Measurements from ENCODE around the gene MKNK1.

MKNK1 gene

DNA sequence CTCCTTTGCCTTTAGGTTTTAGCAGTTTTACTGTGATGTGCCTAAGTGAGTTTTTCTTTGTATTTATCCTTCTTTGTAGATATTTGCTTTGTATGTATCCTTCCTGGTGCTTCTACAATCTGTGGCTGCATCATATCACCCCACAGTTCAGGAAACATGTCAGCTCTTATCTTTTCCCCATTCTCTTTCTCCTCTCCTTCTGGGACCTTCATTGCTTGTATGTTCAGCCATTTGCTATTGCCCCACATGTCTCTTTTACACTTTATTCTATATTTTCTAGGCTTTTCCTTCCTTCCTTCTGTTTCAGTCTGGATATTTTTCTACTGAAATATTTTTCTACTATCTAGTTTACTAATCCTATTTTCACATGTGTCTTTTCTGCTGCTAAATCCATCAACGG, 67.5 kb downstream of the MKNK1 start:
- no peak for DNase-seq

DNA sequence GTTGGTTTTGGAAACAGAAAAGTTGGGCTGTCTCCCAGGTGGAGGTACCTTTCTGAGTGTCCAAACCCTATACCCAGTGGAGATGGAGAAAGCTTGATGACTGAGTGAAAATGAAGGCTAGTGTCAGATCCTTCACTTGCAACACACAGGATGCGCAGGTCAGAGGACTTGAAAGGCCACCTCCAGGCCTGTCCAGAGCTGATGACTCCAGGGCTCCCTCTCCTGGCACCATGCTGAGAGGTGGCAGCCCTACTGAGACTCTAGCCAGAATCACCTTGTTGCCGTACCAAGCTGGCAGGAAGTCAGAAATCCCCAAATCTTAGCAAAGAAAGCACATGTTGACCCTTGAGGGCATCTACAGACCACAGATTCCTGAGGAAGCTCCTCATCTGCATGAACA, 69.0 kb downstream of the MKNK1 start:
- DNase-seq: peak; percentile 45 to 51

- no peak for DNase-seq
Measured at GRCh38 chr1:46533179-46533864, 70.7 kb downstream of the MKNK1 start.

GRCh38 chr1:46532498-46533178, 71.4 kb downstream of the MKNK1 start:
- DNase-seq: peak in 1 of 2 experiments; percentile 28

- DNase-seq: no peak
Measured at GRCh38 chr1:46532095-46532494, 72.0 kb downstream of the MKNK1 start.

DNA sequence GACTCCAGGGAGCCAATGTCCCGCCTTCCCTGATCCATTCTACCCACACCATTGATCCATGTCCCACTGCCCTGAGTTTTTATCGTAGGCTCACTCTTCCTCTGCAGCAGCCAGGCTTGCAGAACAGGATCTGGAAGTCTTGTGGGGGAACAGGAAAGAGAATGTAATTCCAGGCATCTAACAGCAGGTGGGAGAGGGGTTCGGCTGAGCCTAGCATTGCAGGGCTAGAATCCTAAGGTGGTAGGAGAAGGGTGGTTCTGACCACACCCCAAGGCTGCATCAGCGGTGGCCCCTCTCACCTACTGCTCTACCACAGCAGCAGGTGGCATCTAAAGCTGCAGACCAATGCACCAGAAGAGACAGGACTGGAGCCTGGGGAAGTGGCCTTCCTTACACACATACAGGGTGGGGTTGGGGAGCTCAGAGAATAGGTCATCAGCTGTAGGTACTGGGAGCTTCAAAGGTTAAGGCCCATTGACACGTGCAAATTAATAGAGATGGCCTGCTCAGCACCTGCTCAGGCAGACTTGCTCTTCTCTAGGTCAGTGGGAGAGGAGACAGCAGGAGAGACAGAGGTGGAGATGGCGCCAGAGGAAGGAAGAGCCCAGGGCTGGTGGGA, 73.2 kb downstream of the MKNK1 start:
- no peak for DNase-seq

- DNase-seq: no peak
Measured at GRCh38 chr1:46530311-46530710, 73.8 kb downstream of the MKNK1 start.

DNA sequence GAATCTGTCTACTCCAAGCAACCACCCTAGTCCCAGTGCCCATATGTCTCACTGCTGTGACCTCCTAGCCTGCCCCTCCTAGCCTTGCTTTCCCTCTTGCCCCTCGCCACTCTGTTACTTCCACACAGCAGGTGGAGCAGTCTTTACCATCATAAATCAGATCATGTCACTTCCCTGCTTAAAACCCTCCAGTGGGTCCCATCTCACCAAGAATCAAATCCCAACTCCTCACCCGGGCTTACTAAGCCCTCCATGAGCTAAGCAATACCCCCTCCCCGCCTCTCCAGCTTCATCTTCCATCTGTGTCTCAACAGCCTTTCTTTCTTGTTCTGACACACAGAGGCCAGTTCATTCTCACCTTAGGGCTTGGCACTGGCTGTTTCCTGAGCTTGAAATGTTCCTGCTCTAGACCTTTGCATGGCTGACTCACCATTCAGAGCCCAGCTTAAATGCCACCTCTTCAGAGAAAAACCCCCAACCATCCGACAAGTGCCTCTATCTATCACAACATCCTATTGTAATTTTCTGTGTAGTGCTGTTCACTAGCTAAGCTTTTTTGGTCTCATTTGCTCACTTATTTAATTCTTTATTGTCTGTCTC, 74.9 kb downstream of the MKNK1 start:
- no peak for DNase-seq

DNA sequence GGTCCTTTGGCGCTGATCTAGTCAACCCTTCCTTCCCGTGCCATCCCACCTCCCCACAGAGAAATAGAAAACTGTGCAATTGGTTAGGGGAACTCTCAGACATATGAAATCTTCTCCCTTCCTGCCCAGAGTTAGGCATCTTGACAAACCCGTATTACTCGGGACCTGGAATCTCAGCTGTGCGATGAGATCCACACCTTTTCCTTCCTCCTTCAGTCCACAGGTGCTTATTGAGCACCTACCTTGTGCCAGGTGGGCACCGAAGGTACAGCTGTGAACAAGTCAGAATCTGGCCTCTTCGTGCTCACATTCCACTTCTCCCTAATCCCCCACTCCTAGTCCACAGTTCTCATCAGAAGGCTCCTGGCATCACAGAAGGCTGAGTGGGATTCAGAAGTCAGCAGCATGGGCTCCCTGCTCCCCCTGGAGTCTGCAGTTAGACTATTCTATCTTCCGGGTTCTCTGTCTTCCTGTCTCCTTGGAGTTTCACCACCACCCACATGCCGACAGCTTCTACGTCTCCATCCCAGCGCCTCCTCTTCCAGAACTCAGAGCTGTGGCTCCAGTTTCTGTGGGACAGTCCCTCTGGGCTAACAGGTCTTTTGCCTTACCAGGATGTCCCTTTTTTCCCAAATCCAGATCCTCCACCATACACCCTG, 75.6 kb downstream of the MKNK1 start:
- DNase-seq: no peak

DNA sequence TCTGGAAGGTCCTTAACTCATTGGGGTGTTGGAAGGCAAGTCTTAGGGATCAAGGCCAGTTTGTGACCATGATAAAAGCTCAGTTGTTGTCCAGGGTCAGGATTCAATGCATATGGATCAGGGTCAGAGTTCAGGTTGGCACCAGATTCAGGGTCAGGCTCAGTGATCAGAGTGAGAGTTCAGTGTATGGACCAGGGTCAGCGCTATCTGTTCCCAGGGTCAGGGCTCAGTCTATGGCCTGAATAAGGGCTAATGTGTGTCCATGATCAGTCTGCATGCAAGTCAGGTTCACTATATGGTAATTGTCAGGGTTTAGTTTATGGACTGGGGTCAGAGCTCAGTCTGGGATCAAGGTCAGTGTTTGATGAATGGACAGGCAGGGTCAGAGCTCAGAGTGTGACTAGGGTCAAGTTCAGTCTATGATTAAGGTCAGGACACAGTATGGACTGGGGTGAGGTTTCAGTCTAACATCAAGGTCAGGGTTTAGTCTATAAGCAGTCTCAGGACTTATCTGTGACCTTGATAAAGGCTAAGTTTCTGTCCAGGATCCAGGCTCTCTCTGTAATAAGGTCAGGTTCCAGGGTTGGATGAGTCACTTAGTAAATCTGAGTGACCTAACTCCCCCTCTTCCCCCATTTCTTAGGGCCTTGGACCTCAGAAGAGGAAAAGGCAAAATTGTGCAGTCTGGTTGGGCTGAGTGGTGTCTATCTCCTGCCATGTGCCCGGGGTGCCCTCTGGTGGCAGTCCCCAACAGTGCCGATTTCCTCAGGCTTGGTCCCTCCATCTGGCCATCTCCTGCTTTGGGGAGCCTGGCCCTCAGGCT, 76.4 kb downstream of the MKNK1 start:
- DNase-seq: peak; percentile 57 to 73

DNA sequence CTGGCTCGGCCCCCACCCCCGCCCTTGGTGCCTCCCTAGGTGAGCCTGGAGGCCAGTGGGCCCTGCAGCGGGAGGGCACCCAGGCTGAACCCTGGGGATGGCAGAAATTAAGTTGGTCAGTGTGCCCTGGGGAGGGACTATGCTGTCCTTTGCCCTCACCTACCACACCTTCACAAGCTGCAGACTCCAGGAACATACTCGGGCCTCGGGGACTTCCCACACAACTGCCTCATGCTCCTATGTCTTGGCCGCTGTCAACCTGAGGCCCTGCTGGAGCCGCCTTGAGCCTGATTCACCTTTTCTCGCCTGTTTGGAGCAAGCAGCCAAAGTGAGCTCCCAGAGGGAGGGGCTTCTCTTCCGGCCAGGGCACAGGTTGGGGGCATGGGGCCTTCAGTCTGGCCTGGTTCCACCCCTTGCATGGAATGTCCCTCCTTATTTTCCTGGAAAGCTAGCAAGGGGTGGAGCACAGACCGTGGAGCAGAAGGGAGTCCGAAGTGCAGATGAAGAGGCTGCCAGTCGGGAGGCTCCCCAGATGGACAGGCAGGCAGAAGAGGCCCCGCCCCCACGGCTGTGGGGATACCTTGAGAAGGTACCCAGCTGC, 77.3 kb downstream of the MKNK1 start:
- no peak for DNase-seq

DNA sequence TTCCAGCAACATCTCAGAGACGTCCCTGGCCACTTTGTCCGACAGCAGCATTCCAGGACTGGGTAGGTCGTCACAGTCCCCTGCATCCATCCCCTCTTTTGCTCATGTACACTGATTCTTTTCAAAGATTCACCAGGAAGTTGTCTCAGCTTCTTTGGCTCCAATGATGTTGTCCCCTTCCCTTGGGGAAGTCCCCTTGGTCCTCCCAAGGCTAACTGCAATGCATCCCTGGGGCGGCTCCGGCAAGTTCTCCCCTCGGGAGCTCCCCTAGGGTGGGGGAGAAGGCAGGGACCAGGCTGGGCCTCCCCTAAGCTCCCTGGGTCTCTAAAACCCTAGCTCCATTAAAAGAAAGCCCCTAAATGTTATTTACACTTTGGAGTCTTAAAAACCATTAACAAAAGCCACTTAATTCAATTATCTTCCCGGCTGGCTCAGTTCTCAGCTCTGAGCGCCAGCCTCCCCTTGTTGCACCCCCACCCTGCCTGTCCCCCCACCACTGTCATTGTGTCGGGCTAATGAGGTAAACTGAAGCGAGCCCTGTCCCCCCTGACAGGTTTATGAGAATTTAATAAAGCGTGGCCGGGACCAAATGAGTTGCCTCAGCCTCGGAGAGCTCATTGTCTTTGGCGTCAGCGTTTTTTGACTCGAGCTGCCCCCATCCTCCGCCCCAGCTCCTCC, 77.9 kb downstream of the MKNK1 start:
- DNase-seq: no peak

DNA sequence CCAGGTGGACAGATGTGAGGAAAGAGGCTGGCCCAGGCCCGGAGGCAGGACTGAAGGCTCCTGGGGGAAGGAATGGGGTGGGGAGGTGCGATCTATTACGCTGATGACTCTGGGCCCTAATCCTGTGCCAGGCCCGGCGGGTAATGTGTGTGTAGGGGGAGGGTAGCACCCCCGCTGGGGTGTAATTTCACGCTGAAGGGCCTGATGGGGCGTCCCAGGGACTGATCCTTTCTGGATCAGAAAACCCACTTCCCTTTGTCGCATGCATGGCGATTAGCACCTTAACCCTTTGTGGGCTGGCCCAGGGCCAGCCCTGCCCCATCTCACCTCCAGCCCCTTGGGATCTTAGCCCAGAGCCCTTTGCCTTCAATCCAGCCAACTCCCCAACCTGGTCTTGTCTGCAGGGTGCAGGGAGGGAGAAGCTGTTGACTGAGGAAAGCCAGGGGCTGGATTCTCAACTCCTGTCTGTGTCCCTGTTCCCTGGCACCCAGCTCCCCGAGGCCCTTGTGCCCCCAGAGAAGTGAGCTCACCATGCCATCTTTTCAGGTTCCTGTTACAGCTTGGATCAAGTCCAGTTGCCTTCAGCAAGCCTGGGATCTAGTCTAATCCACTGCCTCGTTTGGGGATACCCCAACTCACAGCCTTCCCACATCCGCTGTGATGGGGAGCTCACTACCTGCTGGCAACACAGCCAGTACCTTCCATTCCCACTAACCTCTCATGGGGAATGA, 78.7 kb downstream of the MKNK1 start:
- DNase-seq: no peak

GRCh38 chr1:46524843-46525242, 79.2 kb downstream of the MKNK1 start:
- DNase-seq: no peak

DNA sequence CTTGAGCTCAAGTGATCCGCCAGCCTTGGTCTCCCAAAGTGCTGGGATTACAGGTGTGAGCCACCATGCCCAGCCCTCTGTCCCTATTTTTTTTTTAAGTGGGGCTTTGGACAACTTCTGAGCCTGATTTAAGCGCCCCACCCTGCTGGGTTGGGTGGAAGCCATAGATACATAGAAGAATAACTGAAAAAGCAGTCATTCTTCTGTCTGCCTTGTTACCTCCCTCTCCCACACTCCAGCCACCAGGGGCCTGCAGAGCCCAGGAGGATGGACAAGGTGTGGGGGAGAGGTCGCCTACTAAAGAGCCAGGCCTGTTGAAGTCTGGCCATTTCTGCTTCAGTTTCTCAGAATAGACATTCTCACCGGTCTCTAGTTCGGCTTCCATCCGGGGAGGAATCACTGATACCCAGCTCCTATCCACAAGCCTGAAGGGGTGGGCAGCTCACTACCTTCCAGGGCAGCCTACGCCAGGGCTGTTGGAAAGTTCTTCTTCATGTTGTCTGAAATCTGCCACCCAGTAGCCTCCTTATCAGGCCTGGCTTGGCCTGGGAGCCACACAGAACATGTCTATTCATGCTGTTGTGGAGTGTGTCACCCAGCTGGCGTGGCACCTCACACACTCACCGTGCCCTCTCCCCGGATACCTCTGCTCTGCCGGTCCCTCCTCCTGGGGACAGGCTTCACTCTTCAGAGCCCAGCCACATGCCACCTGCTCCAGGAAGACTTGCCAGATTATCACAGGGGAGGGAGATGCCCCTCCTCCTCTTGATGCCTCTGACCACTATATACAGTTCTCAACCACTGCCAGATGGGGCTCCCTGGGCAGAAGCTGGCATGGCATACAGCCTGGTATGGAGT, 80.3 kb downstream of the MKNK1 start:
- no peak for DNase-seq

- DNase-seq: no peak
Measured at GRCh38 chr1:46522969-46523320, 81.1 kb downstream of the MKNK1 start.

DNA sequence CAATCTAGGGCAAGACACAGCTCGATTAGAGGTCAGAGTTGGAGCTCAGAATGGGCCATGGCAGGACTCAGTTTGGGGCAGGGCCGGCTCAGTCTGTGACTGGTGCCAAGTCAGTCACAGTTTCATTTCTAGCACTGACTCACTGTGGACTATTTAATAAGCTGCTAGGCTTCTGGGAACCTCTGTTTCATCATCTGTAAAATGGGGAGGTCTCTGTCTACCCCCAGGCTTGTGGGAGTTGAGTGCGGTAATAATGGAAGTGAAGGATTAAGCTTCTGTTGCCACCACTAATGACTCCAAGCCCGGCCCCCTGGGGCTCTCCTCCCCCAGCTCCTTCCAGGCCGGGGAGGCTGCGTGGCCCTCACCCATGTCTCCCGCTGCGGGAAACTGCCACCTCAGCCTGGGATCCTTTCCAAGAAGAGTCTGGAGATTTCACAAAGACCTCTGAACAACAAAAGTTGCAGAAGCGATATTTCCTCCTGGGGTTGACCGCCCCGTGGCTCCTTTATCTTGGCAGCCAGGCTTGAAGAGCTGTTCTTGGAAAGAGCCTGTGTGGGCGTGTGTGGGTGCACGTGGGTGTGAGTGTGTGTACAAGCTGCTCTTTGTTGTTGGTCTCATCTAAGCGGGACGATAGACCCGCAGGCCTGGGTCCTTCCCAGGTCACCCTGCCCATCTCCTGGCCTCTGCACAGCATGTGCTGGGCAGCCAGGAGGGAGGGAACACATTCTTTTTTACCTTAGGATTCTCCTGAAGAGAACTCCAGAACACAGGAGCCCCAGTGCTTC, 81.7 kb downstream of the MKNK1 start:
- peak; percentile 87 for DNase-seq

DNA sequence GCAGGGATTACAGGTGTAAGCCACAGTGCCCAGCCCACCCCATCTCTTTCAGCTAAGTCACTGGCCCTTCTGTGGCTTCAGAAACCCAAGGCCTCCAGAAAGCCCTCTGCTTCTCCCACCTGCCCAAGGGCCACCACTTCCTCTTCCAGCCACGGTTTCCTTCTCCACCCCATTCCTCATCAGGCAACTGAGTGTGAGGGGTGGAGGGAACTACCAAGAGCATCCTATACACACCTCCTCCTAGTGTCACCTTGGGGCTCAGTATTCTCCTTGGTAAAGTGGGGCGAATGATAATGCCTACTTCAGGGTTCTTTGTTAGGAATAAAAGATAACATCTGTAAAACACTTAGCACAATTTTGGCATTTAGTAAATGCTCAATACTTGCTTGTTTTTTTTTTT, 82.7 kb downstream of the MKNK1 start:
- DNase-seq: peak; percentile 12 to 14

Data from AML-193 (cell line).